Right ventricle myocardium superior (tissue), 1 donor: Measurements from ENCODE around the gene ARHGAP42. TPM values are rescaled to one million over a fixed set of nuclear protein-coding genes. Genes with fewer than 3 reads are reported as not detected.
"Not testable (repeated sequence)": the region's sequence is repeated elsewhere in the genome, so short reads cannot be mapped to it uniquely, and the experiment has no call there.

ENCODE experiments used
- ATAC-seq: fragments of 200-7000 bp; cut with Tn5 transposase; one replicate; pipeline ENCODE4 v1.9.1; 2020; ENCODE audit warnings: mild to moderate bottlenecking; ENCODE audit not compliant: poor library complexity
- DNase-seq: peaks from one replicate; pipeline ENCODE4 v3.0.0-alpha.2; 2020
- intact Hi-C: fragments of 100-400 bp; cut with DNase I; formaldehyde crosslinking; loops from one replicate; pipeline ENCODE4 v1.11.2; 2022
- total RNA-seq: library from RNA; stranded (reverse); fragmentation: NEBNext Ultra II Directional; extraction: Animal tissue kit (Norgen Biotek cat#: 25700); gene quantifications from one replicate; pipeline ENCODE4 v1.2.1, GENCODE V29; 2021
- donor health status: DM: no; HTN: yes; CAD: no; lungs with severe emphysema.

ARHGAP42 gene
- total RNA-seq, 1 donor from 2014 or later, result 7.2 TPM

DNA sequence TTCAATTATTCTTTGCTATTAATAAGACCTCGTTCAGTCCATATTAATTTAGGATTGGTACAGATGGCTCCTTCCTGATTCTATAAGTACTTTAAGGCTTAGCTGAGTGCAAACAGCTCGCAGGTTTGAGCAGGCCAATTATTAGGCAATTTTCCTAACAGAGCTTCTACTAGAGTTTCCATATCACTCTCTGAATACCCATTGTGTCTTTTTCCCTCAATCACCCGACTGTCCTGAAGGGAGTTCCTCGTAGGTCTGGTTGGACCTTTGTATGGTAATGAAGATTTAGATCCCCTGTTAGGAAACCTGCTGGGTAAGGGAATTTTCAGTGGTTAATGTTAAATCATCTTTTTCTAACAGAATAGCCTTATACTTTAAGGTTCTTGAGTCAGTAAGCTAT, 61.1 kb downstream of the ARHGAP42 start:
- no peak for DNase-seq
- no peak for ATAC-seq
- intact Hi-C loops, result no loop called here

DNA sequence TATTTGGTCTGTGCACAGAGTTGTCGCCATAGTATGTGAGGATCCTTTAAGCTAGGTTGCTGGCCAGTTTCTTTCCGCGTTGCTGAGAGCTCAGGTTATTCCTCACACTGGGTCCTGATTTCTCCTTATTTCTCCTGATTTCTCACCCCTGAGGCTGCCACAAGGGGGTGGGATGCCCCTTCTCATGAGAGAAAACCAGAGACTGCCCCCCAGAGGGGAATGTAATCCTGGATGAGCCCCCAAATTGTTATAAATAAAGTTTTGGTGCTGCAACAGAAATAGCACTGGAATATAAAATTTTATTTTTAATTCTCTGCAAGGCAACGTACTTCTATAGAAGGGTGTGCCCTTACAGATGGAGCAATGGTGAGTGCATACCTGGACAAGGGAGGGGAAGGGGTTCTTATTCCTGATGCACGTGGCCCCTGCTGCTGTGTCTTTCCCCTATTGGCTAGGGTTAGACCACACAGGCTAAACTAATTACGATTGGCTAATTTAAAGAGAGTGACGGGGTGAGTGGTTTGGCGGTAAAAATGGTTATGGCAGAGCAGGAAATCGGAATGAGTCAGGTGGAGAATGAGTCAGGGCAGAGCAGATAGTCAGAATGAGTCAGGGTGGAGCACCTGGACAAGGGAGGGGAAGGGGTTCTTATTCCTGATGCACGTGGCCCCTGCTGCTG, 62.9 kb downstream of the ARHGAP42 start:
- DNase-seq, ATAC-seq, intact Hi-C loops: not testable (repeated sequence)

DNA sequence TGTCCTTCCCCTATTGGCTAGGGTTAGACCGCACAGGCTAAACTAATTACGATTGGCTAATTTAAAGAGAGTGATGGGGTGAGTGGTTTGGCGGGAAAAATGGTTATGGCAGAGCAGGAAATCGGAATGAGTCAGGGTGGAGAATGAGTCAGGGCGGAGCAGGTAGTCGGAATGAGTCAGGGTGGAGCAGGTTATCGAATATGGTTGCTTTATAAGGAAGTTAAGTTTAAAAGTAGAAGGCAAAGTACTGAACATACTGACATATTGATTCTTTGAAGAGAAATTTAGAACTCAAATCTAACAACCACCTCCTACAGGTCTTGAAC, 63.4 kb downstream of the ARHGAP42 start:
- ATAC-seq, DNase-seq, intact Hi-C loops: not testable (repeated sequence)

DNA sequence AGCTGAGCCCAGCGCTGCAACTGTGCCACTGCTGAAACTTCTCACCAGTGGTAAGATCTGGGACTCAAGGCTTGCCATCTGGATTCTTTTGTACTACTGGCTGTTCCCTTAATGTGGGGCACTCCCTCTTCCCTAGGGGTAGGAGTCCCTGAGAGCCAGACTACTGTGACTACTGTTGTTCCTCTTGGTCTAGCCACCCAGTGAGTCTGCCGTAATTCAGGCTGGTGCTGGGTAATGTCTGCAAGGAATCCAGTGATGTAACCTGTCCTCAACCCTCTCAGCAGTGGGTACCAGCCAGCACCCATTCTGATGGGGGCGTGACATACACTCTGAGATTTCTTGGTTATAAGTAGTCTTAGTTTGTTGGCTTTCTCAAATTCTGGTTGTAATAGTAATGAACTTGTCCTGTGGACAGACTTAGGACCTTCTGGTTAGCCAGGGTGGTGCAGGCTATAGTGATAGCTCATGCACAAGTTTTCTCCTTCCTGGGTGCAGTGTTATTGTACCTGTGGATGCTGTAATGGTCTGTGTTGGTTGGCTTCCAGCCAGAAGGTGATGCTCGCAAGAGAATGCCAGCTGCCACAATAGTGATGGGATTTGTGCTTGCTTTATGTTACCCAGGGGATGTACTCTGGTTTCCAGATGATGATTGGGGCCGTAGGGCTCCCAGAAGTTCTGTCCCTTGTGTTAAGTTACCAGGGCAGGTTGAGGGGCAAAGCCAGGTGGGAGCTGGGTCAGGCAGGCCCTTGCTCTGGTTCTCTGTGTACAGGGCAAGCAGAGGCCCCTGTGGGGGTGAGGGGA, 65.5 kb downstream of the ARHGAP42 start:
- DNase-seq (no peak), ATAC-seq (peak; percentile 31)
- intact Hi-C loops, result no loop called here

DNA sequence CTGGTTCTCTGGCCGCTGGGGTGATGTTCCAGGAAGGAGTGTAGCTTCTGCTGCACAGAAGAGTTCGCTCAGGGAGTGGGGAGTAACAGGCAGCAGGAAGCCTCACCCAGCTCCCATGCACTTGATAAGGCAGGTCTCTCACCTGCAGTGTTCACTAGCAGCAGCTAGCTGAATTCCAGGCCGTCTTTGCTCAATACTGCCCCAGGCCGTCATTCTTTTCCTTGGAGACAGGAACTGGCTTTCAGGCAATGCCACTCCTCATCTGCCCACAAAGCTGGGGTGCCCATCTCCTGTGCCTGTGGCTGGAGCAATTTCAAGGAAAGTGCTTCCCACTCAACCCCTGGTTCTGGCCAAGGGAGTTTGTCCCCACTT, 66.1 kb downstream of the ARHGAP42 start:
- intact Hi-C loops, result no loop called here
- no peak for ATAC-seq
- DNase-seq, result no peak

DNA sequence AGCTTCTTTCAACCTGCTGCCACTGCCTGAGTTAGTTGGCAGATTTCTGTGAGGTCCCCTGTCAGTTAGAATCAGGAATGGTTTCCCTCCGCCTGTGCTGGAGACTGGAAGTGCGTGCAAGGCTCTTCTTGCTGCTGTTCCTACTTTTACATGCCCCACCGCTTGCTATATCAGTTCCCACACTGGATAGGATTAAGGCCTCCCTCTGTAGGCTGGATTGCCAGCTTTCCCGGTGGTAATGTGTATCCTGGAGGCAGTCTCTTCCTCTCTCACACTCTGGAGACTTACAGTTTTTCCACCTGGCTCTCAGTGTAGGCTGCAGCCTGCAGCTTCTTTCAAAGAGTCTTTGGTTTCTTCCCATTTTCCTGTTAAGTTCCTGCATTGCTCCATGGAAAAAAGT, 66.5 kb downstream of the ARHGAP42 start:
- peak; percentile 34 for ATAC-seq
- intact Hi-C loops, result no loop called here

DNA sequence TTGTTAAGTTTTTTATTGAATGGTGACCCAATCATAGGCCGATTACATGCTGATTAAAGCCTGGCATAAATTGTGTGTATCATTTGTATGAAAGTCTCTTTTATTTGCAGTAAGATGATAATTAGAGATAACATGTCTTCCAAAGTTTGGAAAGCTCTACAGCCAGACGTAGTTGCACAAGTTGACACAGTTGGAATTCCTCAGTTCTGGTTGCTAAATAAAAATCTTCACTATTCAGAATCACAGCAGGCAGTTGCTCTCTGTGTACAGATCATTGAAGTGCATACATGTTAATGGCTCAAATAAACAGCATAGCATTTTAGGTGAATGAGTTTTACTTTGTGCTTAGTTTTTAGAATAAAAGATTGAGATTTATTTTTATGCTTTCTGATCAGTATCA, 69.5 kb downstream of the ARHGAP42 start:
- DNase-seq (no peak), ATAC-seq (peak; percentile 50)
- intact Hi-C loops, result no loop called here

More for the DNA sequence above, 66.5 kb downstream of the ARHGAP42 start:
- DNase-seq, result no peak

DNA sequence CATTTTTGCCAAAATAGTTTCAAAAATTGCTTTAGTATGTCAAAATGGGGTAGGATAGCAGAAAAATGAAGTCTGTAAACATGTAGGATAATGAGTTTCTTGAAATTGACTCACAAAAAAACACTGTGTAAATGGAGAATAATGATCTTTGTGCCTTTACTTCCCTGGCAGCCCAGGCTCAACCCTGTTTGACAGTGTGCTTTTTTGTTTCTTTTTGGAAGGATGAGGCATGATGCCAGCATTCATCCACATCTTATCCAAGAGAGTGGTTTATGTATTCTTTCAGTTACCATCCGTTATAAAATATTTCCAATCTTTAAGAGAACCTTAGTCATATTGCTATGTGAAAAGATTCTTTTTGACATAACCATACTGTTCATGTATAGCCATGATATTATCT, 70.6 kb downstream of the ARHGAP42 start:
- ATAC-seq (no peak), DNase-seq (no peak)
- intact Hi-C loops, result no loop called here

DNA sequence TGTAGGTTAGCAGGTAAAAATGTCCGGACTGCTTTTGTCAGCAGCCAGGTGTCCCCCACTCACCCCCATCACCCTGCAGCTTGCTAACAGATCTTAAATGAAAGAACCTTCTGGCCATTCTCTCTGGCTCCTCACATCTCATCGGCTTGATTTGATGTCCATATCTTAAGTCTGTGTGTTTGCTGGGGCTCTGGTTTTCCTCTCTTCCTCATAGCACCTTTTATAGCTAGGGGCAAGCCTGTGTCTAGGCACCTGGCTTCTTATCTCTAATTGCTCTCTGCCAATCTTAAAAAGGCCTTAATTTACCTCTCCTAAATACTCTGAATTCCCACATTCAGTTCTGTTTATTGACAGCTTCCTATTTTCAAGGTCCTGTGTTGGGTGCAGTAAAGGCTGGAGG, 72.0 kb downstream of the ARHGAP42 start:
- no peak for DNase-seq
- intact Hi-C loops, result no loop called here
- no peak for ATAC-seq

DNA sequence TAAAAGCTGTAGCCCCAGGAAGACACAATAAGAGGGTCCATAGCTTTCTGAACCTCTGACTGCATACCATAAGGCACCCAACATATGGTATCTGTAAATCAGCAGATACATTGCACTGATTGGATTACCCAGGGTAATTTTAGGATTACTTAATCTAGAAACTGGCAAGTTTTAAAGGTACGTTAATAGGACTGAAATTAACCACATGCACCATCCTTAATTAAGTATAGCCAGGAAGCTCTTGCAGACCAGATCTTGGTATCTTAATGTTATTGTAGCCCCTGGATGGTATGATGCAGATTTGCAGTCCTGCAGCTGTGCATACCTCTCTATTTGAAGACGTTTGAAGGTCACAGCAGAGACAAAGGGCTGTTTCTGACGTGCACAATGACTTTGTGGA, 72.8 kb downstream of the ARHGAP42 start:
- DNase-seq (no peak), ATAC-seq (no peak)
- intact Hi-C loops, result no loop called here

DNA sequence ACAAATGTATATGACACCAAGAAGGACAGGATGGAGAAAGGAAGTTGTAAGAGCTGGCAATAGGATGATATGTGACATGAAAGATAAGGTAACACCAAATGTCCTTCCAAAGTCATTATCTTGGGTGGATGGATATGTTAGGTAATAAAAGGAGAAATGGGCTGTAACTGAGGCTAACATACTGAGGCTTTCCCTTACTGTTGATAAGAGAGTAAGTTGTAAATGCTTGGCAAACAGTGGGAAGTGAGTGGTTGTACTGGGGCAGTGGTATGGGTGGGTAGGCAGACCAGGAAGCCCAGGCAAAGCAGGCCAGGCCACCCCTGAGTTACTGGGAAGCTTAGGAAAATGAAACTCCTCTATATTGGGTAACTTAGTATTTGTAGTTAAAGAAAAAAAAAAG, 73.7 kb downstream of the ARHGAP42 start:
- DNase-seq (no peak), ATAC-seq (no peak)
- intact Hi-C loops, result no loop called here

DNA sequence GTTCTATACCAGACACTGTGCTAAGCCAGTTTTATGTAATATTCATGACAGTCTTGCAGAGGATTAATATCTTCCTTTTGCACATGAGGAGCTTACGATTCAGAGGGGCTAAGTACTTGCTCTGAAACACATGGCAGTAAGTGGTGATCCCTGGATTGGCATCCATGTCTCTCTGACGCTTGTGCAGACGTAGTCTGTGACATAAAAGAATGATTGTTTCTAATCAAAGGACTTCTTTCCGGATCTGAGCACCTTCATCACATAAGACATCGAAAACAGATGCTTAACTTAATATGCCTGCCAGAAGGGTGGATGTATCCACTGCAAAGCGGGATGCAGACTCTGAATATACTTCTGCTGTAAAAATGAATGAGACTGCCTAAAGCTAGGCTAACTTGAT, 74.8 kb downstream of the ARHGAP42 start:
- no peak for ATAC-seq
- no peak for DNase-seq
- intact Hi-C loops, result no loop called here

DNA sequence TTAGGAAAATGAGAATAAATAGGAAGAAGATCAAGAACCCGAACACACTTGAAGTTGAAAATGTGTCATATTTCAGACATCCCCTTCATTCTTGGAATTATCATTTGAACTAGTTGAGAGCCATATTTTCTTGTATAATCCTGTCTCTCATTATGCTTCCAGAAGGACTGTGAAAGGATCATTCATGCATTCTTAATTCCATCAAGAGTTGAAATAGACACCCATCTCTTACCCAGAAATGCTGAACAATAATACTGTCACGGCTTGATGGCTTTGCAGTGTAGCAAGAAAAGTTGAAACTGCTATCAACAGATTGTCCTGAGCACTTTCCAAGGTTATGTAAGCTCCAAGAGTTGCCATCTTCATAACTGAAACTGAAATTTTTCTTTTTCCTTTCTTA, 79.7 kb downstream of the ARHGAP42 start:
- intact Hi-C loops, result no loop called here
- no peak for ATAC-seq
- no peak for DNase-seq

DNA sequence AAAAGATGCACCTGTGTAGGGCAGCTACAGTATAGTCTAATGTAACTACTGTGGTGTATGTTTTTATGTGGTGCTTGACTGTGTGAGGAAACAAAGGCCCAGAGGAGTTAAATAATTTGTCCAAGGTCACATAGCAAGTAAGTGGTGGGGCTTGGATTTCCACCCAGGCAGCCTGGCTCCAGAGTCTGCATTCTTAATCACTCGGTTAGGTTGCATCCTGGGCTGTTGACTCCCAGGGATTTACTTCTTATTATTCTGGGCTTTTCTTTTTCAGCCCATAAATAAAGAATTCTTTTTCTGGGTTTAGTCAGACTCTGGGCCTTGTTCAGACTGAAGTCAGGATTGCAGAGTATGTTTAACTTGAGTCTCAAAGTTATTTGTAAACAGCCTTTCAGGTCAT, 82.1 kb downstream of the ARHGAP42 start:
- no peak for DNase-seq
- no peak for ATAC-seq
- intact Hi-C loops, result no loop called here

DNA sequence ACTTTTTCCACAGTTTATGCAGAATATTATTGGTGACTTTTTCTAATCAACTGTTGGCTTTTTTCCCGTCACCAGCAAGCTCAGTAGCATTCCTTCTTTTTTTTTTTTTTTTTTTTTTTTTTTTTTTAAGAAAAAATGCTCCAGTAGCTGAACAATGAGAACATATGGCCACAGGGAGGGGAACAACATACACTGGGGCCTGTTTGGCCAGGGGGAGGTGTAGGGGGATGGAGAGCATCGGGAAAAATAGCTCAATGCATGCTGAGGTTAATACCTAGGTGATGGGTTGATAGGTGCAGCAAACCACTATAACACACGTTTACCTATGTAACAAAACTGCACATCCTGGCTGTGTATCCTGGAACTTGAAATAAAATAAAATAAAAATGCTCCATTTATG, 82.5 kb downstream of the ARHGAP42 start:
- intact Hi-C loops, result no loop called here
- no peak for ATAC-seq
- DNase-seq, result no peak

DNA sequence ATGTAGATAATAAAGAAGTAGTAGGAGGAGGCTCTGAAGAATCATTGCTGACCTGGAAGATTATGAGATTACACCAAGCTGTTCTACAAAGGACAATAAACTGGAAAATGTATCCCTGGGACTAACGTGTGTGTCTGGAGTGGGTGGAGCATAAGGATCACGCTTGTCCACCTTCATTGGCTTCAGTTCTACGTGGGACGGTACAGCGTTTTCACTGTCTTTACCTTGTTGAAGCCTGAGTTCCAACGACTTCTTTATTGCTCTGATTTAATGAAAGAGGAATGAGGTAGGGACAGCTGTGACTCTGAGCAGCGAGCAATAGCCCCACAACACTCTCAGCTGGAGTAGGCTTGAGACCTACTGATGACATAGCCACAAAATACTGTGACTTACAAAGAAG, 87.0 kb downstream of the ARHGAP42 start:
- DNase-seq (no peak), ATAC-seq (no peak)
- intact Hi-C loops, result no loop called here

DNA sequence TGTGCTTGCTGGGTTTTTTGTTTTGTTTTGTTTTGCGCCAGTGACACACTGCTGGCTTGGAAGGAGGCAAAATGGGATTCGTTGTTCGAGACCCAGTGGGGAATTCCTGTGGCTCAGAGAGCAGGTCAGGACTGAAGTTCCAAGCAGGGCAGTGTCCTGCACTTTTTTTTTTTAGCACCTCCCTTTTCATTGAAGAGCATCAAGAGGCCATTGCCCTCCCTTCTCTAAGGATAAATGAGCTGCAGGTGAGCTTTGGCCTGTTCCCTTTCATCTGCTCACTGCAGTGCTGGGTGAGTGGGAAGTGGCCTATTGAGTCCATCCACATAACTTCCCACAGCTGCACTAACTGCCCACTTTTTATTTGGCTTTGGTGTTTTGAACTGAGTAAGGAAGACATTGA, 87.8 kb downstream of the ARHGAP42 start:
- ATAC-seq (no peak), DNase-seq (no peak)
- intact Hi-C loops, result no loop called here

DNA sequence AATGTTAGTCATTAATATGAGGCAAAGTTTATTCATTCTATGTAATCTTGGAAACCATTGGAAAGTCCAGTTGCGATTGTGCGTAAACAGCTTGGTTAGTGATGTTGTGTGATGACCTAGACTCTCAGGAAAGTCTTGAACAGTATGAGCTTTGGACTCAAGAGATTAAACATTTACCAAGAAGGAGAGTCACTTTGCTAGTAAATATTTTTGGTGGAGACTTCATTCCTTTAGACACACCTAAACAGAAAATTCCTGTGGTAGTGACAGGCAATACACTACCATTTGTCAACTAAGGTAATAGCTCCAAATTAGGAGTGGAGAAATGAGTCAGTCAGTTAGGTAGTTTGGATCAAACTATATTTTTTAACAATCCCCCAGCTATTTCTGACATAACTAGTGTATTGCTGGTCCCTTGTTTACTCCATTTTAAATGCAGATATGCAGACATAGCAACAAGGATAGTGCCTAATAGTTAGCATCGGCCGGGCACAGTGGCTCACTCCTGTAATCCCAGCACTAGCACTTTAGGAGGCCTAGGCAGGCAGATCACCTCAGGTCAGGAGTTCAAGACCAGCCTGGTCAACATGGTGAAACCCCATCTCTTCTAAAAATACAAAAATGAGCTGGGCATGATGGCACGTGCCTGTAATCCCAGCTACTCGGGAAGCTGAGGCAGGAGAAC, 89.3 kb downstream of the ARHGAP42 start:
- no peak for DNase-seq
- no peak for ATAC-seq
- intact Hi-C loops, result no loop called here

DNA sequence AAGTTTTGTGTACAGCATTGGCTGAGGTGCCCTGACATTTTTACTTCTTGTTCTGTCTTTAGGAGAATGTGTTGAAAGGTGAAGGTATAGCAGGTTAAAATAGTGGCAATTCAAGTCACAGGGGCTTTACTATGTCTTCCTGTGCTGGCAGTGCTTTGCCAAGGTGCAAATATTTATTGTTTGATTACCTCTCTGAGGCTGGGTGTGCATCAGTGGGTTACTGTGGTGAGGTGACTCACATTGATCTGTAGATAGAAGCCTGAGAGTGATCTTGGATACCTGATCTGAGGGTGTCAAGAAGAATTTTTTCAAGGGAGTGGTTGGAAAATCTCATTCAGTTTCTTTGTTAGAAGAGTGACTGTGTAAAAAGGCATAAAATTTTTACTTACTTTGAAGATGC, 90.0 kb downstream of the ARHGAP42 start:
- ATAC-seq, result no peak
- no peak for DNase-seq
- intact Hi-C loops, result no loop called here

DNA sequence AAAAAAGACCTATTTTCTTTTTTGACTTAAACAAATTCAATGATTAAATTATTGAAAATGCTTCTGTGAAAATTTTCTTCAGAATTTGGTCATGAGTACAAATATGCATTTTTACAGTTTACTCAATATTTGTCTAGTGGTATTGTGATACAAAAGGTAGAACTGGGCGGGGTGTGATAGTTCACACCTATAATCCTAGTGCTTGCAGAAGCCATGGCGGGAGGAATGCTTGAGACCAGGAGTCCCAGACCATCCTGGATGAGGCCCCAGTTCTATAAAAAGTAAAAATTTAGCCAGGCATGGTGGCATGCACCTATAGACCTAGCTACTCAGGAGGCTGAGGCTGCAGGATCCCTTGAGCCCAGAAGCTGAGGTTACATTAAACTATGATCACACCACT, 90.6 kb downstream of the ARHGAP42 start:
- intact Hi-C loops, result no loop called here
- no peak for DNase-seq
- ATAC-seq, result no peak
